ENCODE measurements around the gene PAGE2B.
"Not testable (repeated sequence)": the region's sequence is repeated elsewhere in the genome, so short reads cannot be mapped to it uniquely, and the experiment has no call there.

The PAGE2B gene

DNA sequence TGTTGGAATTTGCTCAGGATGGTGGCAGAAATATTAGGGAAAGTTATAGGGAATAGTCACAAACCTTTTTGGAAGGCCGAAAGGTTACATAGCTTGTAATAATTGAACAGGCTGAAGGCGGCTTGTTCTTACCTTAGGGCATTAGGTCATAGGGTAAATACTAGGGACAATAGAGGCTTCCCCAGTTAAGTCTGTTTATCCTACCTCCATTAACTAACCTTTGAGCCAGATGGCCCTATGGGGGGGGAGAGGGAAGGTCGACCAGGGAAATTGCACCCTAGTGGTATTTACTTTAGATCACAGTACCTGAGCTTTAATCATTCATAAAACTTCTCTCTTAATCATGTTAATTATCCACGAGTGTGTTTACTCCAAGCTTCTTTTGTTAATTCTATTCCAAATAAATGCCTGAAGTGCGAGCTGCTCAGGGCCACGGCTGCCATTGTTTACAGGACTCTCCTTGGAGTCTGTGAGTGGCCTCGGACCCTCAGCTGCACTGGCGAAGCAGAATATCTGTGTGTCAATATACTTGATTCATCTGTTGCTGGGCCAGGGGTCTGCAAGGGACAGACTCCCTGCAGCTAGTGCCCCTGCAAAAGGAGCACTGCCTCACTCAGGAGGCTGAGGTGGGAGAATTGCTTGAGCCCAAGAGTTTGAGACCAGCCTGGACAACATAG is 36.9 kb downstream of the PAGE2B start:
- no peak for DNase-seq

DNA sequence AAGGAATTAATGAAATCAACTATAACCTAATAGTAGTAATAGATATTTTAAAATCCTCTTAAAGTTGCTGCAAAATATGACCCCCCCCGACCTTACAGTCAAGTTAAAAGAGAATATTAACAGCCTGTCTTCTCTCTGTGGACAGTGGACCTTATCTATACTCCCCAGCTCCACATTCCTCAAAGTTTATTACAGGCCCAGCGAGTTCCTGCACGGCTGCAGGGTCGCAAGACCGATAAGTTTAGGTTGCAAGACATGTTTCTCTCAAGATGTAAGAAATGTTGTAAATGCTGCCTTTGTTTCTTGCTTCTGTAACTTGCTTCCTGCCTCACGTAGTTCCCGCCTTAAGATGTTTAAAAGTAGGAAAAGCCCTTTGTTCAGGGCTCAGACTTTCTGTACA is 41.8 kb downstream of the PAGE2B start:
- DNase-seq, result not testable (repeated sequence)

DNA sequence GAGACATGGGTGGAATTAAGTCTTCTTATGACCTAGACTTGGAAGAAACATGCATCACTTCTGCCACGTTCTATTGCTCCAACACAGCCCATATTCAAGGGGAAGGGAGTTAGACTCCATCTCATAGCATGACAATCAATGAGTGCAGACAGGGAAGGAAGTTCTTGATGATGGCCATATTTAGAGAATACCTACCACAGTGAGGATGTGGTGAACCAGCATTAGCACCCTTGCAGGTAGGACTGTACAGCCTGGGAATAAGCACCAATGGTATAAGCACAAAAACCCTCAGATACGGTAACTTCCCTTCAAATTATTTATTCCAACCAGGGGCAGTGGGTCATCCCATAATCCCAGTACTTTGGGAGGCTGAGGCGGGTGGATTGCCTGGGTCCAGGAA is 43.7 kb downstream of the PAGE2B start:
- DNase-seq, result no peak

DNA sequence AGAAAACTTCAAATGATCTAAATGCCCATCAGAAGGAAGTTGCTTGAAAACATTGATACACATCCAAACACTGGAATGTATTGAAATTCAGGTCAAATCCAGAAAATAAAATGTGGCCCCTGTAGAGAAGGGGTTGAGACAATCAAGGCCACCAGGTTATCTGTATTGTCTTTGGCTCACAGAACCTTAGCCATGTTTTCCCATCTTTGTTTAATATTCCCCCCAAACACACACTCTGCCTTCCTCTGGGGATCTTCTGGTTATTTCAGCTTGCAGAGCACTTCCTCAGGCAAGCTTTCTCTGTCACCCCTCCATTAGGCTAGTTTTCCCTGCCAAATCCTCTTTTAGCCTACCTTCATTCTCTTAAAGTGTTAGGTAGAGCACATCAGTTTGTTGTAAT is 44.4 kb downstream of the PAGE2B start:
- DNase-seq, result no peak

DNA sequence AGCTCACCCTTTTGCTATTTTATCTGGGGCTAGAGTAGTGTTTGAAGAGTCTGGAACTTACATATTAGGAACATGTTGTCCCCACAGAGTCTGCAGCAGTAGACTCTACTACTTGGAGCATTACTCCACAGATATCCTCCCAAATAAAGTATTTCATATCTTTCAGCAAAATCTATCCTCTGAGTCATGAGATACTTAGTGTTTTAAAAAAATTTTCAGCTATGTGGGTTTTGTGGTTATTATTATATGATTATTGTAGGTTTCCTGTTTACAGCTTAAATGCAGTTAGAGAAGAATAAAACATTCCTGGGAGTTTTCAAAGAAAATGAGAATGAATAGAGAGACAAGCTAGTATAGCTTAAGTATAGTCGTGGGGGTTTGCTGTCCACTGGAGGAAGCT is 44.9 kb downstream of the PAGE2B start:
- no peak for DNase-seq

DNA sequence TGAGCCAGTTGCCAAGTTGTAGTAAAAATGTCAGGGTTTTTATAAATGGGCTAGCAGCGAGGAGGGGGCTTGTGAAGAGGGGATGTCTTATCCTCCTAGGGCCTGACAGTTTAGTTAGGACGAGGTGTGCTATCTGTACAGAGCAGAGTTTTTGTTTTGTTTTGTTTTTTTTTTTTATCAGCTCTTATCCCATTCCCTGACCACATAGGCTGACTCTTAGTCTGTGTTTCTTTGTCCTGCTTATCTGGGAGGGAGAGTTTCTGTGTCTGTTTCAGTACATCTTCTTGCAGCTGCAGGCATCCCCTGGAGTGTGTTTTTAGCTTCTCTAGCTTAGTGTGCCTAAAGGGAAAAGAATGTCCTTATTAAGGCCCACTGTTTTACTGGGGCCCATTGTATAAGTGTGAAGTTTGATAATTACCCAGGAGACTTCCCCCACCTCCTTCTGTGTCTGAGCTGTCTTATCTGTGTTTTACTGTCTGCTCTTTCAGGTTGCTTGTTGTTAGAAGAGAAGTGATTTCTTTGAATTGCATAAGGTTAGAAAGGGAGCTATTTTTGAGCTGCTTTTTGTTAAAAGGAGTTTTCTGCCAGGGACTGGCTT is 46.0 kb downstream of the PAGE2B start:
- no peak for DNase-seq

DNA sequence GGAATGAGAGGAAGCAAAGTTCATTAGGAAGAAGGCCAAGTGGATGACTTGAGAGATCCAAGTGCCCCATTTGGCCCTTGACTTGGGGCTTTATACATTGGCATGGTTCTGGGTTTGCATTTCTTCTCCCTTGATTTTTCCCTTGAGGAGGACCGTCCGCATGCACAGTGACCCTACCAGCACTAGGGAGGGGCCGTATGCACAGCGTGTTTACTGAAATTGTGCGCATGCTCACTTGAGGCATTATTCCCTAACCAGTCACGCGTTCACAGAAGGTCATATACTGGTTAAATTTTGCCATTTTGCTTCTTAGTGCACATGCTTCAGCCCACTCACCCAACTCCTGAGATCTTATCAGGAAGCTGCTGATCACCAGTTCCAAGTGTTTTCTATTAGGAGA is 49.1 kb downstream of the PAGE2B start:
- no peak for DNase-seq

DNA sequence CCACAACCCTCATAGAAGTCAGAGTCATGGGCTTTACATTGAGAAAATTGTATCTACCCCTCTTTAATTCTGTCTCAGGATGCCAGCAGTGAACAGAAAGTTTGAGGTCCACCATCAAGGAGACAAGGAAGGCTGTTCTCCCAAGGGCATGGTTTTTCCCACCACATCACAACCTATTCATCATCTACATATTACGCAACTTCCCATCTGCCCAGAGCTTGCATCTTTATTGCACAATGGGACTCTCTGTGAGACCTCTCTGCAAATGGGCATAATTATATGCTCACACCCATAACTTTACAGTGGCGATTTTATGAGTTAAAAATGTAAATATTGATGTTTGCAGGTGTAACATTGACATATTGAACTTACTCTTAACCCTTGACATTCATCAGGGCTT is 52.9 kb downstream of the PAGE2B start:
- DNase-seq, result no peak

All from activated gamma-delta T cell (primary cell).